GM12878 (cell line): ENCODE data around the gene SLC29A1. TPM values are rescaled to one million over a fixed set of nuclear protein-coding genes. Genes with fewer than 3 reads are reported as not detected.

Experiments
- EED ChIP-seq: sonication (generic); IDR thresholded peaks from 2 replicates; pipeline ENCODE4 v1.6.1; 2016; ENCODE audit warnings: antibody characterized with exemption, low read depth
- IKZF1 ChIP-seq: fragments of 450-650 bp; conservative IDR thresholded peaks from 2 replicates; pipeline ENCODE4 v1.6.1; 2017; ENCODE audit warnings: antibody characterized with exemption, mild to moderate bottlenecking
- JUNB ChIP-seq: IDR thresholded peaks from 2 replicates; pipeline ENCODE4 v1.6.1; 2016; ENCODE audit warnings: antibody characterized with exemption, mild to moderate bottlenecking
- MEF2A ChIP-seq: IDR thresholded peaks from 2 replicates; pipeline ENCODE4 v1.6.1; 2011; ENCODE audit warnings: low read depth, mild to moderate bottlenecking, low read length, moderate library complexity; ENCODE audit not compliant: insufficient read depth
- MYB ChIP-seq: fragments of 150-350 bp; IDR thresholded peaks from 2 replicates; pipeline ENCODE4 v1.6.1; 2014; ENCODE audit warnings: mild to moderate bottlenecking, low read depth, low read length, borderline replicate concordance
- PAX5 ChIP-seq: IDR thresholded peaks from 2 replicates; pipeline ENCODE4 v1.6.1; 2011; ENCODE audit warnings: low read depth, low read length, borderline replicate concordance
- POLR2A ChIP-seq: IDR thresholded peaks from 2 replicates; pipeline ENCODE4 v1.6.1; 2011; ENCODE audit warnings: low read depth, mild to moderate bottlenecking, low read length
- PRDM15 ChIP-seq: fragments of 450-650 bp; formaldehyde crosslinking; IDR thresholded peaks from 2 replicates; pipeline ENCODE4 v1.4.0; 2020; ENCODE audit warnings: mild to moderate bottlenecking, moderate library complexity
- RB1 ChIP-seq: fragments of 450-650 bp; formaldehyde crosslinking; IDR thresholded peaks from 2 replicates; pipeline ENCODE4 v1.6.1; 2017; ENCODE audit warnings: mild to moderate bottlenecking, borderline replicate concordance
- RUNX3 ChIP-seq: IDR thresholded peaks from 2 replicates; pipeline ENCODE4 v1.6.1; 2012; ENCODE audit warnings: low read length, inconsistent platforms
- SPI1 ChIP-seq: IDR thresholded peaks from 2 replicates; pipeline ENCODE4 v1.6.1; 2011; ENCODE audit warnings: low read depth, mild to moderate bottlenecking, low read length, moderate library complexity, borderline replicate concordance; ENCODE audit not compliant: insufficient read depth
- TAF1 ChIP-seq: IDR thresholded peaks from 2 replicates; pipeline ENCODE4 v1.6.1; 2011; ENCODE audit warnings: mild to moderate bottlenecking, low read depth, low read length, borderline replicate concordance
- YY1 ChIP-seq: IDR thresholded peaks from 2 replicates; pipeline ENCODE4 v1.6.1; 2011; ENCODE audit warnings: low read depth, mild to moderate bottlenecking, low read length
- ZBTB4 ChIP-seq: fragments of 450-650 bp; formaldehyde crosslinking; IDR thresholded peaks from 2 replicates; pipeline ENCODE4 v1.4.0; 2022; ENCODE audit warnings: mild to moderate bottlenecking, moderate library complexity
- polyA plus RNA-seq, 11 experiments: library from polyadenylated mRNA; depleted of rRNA in 4 of 11; unstranded in 6 of 11; stranded (reverse) in 5 of 11; fragments of >200 nt; fragmentation: Nextera tagmentation in 4 of 11; fragmentation: Illumina TruSeq in 1 of 11; extraction: Ambion mirVana in 4 of 11; extraction: Trizol in 1 of 11; gene quantifications; 1 replicate in 1 of 11; 2 replicates in 10 of 11; pipeline versions ENCODE4 v1.2.1 to v1.2.3, GENCODE V29; 2011 to 2016; ENCODE audit warnings: inconsistent platforms in 2 of 11, missing spikeins in 2 of 11, low read depth in 1 of 11
- total RNA-seq, 4 experiments: library from RNA; depleted of rRNA in 3 of 4; stranded (reverse); fragments of >200 nt in 3 of 4; fragmentation: Illumina TruSeq in 1 of 4; extraction: Trizol in 1 of 4; gene quantifications; 2 replicates each; pipeline versions ENCODE4 v1.2.1 to v1.2.3, GENCODE V29; 2013 to 2021
- TF ChIP-seq, protein P1 (sequence below): fragments of 450-650 bp; conservative IDR thresholded peaks from 2 replicates; pipeline ENCODE4 v1.6.1; 2017; ENCODE audit warnings: mild to moderate bottlenecking, moderate library complexity
- TF ChIP-seq, protein P2 (sequence below): IDR thresholded peaks from 2 replicates; pipeline ENCODE4 v1.6.1; 2012; ENCODE audit warnings: low read depth, low read length, improper control_type of control experiment
- TF ChIP-seq, protein P3 (sequence below): fragments of 450-650 bp; formaldehyde crosslinking; IDR thresholded peaks from 2 replicates; pipeline ENCODE4 v1.5.0; 2022; ENCODE audit warnings: mild to moderate bottlenecking, missing genetic modification characterization

SLC29A1 gene
- total and polyA plus RNA-seq, 10 of the 15 experiments (the other 5 are each of a cell fraction or from before 2014, with no cell fraction given) = 10.0 to 132 (median 93.4) TPM

DNA sequence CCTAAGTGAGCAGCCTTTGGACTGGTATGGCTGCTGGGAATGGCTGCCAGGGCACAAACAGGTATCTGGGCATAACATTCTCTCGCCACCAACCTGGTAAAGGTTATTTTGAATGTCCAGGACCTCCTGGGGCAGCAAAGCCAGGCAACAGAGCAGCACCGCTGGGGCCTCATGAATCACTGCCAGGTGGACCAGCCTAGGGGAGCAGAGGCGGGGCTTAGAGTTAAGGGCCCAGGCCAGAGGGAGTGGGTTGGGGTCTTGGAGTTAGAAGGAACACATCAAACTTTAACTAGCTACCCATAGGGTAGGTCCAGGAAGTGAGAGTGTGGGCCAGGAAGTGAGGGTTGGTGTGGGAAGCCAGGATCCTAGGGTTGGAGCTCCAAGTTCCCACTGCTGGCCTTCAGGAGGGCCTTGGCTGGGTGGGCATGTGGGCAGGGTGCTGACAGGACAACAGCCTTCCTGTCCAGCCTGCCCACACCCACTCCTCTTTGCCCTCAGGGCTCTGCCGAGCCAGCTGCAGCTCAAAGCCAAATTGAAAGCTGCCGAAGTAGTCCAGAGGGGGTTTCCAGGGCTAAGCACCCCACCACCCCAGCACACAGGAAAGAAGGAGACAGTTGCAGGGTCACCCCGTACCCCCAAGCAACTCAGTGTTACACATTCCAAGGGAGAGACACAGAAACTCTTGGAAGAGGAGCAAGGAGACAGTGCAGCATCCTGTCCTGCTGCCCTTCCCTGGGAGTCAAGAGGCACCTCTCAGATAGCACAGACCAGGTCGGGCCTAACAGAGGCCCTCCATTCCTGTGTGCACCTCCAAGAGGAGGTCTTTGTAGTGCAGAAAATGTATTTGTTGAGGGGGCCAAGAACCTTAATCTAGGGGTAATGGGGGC, 39.3 kb downstream of the SLC29A1 start (continued):
- TF ChIP-seq SPI1 = no peak
- TF ChIP-seq EED = no peak
- TF ChIP-seq ZBTB4 (CRISPR knock-in tag) = no peak
- TF ChIP-seq, protein P1, sequence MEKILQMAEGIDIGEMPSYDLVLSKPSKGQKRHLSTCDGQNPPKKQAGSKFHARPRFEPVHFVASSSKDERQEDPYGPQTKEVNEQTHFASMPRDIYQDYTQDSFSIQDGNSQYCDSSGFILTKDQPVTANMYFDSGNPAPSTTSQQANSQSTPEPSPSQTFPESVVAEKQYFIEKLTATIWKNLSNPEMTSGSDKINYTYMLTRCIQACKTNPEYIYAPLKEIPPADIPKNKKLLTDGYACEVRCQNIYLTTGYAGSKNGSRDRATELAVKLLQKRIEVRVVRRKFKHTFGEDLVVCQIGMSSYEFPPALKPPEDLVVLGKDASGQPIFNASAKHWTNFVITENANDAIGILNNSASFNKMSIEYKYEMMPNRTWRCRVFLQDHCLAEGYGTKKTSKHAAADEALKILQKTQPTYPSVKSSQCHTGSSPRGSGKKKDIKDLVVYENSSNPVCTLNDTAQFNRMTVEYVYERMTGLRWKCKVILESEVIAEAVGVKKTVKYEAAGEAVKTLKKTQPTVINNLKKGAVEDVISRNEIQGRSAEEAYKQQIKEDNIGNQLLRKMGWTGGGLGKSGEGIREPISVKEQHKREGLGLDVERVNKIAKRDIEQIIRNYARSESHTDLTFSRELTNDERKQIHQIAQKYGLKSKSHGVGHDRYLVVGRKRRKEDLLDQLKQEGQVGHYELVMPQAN = no peak; the same call in none of the 2 replicates
- TF ChIP-seq TAF1 = no peak; the same call in 1 of the 2 replicates
- no peak for TF ChIP-seq MEF2A
- TF ChIP-seq, protein P2, sequence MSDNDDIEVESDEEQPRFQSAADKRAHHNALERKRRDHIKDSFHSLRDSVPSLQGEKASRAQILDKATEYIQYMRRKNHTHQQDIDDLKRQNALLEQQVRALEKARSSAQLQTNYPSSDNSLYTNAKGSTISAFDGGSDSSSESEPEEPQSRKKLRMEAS = no peak
- TF ChIP-seq PAX5 = no peak
- no peak for TF ChIP-seq RB1
- no peak for TF ChIP-seq MYB
- TF ChIP-seq YY1 = no peak
- TF ChIP-seq RUNX3 = no peak
- no peak for TF ChIP-seq PRDM15
- TF ChIP-seq, protein P3, sequence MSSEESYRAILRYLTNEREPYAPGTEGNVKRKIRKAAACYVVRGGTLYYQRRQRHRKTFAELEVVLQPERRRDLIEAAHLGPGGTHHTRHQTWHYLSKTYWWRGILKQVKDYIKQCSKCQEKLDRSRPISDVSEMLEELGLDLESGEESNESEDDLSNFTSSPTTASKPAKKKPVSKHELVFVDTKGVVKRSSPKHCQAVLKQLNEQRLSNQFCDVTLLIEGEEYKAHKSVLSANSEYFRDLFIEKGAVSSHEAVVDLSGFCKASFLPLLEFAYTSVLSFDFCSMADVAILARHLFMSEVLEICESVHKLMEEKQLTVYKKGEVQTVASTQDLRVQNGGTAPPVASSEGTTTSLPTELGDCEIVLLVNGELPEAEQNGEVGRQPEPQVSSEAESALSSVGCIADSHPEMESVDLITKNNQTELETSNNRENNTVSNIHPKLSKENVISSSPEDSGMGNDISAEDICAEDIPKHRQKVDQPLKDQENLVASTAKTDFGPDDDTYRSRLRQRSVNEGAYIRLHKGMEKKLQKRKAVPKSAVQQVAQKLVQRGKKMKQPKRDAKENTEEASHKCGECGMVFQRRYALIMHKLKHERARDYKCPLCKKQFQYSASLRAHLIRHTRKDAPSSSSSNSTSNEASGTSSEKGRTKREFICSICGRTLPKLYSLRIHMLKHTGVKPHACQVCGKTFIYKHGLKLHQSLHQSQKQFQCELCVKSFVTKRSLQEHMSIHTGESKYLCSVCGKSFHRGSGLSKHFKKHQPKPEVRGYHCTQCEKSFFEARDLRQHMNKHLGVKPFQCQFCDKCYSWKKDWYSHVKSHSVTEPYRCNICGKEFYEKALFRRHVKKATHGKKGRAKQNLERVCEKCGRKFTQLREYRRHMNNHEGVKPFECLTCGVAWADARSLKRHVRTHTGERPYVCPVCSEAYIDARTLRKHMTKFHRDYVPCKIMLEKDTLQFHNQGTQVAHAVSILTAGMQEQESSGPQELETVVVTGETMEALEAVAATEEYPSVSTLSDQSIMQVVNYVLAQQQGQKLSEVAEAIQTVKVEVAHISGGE (CRISPR knock-in tag) = no peak
- TF ChIP-seq POLR2A = no peak
- no peak for TF ChIP-seq IKZF1
- no peak for TF ChIP-seq JUNB
